ENCODE data around the gene PDS5B.
"Not testable (repeated sequence)": the region's sequence is repeated elsewhere in the genome, so short reads cannot be mapped to it uniquely, and the experiment has no call there.

Gene PDS5B

DNA sequence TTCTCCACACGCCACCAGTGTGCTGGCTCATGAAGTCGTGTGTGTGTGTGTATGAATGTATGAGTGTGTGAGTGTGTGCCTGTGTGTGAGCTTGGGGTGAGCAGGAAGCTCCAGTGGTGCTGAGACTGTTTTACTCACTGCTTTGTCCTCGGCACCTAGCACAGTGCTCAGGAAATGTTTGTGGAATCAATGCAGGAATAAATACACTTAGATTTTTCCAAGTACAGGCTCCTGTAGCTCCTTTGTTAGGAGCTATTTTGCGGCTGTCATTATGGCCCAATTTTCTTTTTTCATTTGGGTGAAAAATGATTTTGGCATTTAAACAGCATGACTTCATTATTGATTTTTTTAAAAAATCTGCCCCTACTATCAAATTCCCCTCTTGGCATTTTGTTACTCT is 236.5 kb downstream of the PDS5B start:
- DNase-seq (ENCODE audit: low spot score), result no peak
- in situ Hi-C loops (cut with MboI; ENCODE audit: low sequenced_read_pairs, unreplicated experiment), result no loop called here
- TF ChIP-seq, protein P1, sequence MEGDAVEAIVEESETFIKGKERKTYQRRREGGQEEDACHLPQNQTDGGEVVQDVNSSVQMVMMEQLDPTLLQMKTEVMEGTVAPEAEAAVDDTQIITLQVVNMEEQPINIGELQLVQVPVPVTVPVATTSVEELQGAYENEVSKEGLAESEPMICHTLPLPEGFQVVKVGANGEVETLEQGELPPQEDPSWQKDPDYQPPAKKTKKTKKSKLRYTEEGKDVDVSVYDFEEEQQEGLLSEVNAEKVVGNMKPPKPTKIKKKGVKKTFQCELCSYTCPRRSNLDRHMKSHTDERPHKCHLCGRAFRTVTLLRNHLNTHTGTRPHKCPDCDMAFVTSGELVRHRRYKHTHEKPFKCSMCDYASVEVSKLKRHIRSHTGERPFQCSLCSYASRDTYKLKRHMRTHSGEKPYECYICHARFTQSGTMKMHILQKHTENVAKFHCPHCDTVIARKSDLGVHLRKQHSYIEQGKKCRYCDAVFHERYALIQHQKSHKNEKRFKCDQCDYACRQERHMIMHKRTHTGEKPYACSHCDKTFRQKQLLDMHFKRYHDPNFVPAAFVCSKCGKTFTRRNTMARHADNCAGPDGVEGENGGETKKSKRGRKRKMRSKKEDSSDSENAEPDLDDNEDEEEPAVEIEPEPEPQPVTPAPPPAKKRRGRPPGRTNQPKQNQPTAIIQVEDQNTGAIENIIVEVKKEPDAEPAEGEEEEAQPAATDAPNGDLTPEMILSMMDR (IDR thresholded peaks at IDR 0.05; ENCODE audit: borderline replicate concordance, control extremely low read depth, extremely low read depth, insufficient read depth, missing control alignments), result no peak

DNA sequence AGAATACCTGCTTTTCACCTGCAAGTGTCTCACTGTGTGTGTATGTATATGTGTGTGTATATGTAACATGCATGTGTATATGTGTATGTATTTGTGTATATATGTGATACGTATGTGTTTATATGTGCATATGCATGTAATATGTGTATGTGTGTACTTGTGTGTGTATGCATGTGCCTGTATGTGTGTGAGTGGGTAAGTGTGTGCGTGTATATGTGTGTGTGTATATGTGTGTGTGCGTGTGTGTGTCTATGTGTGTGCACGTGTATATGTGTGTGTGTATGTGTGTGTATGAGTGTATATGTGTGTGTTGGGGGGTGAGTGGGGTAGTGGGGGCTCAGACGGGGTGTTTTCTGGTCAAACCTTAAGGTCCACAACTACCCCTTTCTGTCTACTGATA is 237.3 kb downstream of the PDS5B start:
- DNase-seq (ENCODE audit: low spot score), result no peak
- TF ChIP-seq, protein P1 (IDR thresholded peaks at IDR 0.05; ENCODE audit: borderline replicate concordance, control extremely low read depth, extremely low read depth, insufficient read depth, missing control alignments), result no peak
- in situ Hi-C loops (cut with MboI; ENCODE audit: low sequenced_read_pairs, unreplicated experiment), result no loop called here

DNA sequence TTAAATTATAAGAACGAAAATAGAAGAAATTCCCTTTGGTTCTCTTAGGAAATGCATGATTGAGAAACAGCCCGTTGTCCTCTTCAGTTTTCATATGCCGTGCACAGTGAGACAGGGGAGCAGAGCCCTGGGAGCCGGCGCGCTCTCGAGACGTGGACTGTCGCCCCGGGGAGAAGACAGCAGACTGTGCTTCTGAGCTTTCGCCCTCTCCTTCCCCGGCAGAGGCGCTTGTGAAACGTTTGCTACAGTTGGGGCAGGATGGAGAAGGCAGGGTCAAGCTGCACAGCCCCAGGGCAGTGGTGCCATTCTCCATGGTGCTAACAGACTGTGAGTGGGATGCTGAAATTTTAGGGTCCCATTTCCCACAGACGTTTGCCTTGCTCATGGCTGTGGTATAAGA is 237.8 kb downstream of the PDS5B start:
- TF ChIP-seq, protein P1 (IDR thresholded peaks at IDR 0.05; ENCODE audit: borderline replicate concordance, control extremely low read depth, extremely low read depth, insufficient read depth, missing control alignments), result no peak
- DNase-seq (ENCODE audit: low spot score), result no peak
- in situ Hi-C loops (cut with MboI; ENCODE audit: low sequenced_read_pairs, unreplicated experiment), result no loop called here

DNA sequence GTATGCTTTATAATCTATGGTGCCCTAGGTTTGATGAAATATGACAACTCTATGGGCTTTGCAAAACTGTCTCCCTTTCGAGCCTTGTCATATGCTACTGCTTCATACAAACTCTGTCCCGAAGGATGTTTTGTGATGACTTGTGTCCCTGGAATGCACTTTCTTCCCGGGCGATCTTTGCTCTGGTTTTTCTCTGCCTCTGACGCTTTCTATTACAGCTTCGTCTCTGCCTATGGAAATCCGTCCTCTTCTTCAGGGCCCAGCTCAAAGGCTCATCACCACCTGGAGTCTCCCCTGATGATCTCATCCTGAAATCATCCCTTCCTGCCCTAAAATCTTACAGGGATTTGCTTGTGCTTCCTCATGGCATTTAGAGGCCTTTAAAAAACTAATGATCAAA is 238.4 kb downstream of the PDS5B start:
- TF ChIP-seq, protein P1 (IDR thresholded peaks at IDR 0.05; ENCODE audit: borderline replicate concordance, control extremely low read depth, extremely low read depth, insufficient read depth, missing control alignments), result no peak
- in situ Hi-C loops (cut with MboI; ENCODE audit: low sequenced_read_pairs, unreplicated experiment), result no loop called here
- DNase-seq (ENCODE audit: low spot score), result no peak

DNA sequence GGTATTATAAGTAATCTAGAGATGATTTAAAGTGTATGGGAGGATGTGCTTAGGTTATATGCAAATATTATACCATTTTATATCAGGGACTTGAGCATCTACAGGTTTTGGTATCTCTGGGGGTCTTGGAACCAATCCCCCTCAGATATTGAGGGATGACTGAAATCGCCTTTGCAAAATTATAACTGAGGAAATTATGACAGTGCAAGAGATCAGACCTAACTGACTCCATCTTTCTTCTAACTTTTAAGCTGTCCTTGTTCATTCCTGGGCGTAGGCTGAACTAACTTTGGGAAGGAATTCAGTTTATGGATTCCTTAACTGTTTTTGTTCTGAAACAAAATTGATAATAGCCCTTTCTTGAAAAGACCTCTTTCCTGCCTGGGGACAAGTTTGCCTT is 239.2 kb downstream of the PDS5B start:
- TF ChIP-seq, protein P1 (IDR thresholded peaks at IDR 0.05; ENCODE audit: borderline replicate concordance, control extremely low read depth, extremely low read depth, insufficient read depth, missing control alignments), result no peak
- in situ Hi-C loops (cut with MboI; ENCODE audit: low sequenced_read_pairs, unreplicated experiment), result no loop called here
- no peak for DNase-seq (ENCODE audit: low spot score)

DNA sequence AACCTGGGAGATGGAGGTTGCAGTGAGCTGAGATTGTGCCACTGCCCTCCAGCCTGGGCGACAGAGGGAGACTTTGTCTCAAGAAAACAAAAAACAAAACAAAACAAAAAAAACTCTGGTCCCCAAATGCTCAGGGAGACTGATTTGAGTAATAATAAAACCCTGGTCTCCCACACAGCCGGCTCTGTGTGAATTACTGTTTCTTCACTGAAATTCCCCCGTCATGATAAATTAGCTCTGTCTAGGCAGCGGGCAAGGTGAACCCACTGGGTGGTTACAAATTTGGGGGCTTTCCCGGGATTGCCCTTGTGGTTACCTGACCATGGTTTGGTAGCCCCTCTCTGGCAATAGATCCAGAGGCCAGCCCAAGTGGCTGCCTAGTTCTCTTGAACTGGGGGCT is 240.1 kb downstream of the PDS5B start:
- in situ Hi-C loops (cut with MboI; ENCODE audit: low sequenced_read_pairs, unreplicated experiment); DNase-seq (ENCODE audit: low spot score): not testable (repeated sequence)
- TF ChIP-seq, protein P1 (IDR thresholded peaks at IDR 0.05; ENCODE audit: borderline replicate concordance, control extremely low read depth, extremely low read depth, insufficient read depth, missing control alignments), result peak; percentile 15
